Measurements from ENCODE around the gene SKI.

Gene SKI

DNA sequence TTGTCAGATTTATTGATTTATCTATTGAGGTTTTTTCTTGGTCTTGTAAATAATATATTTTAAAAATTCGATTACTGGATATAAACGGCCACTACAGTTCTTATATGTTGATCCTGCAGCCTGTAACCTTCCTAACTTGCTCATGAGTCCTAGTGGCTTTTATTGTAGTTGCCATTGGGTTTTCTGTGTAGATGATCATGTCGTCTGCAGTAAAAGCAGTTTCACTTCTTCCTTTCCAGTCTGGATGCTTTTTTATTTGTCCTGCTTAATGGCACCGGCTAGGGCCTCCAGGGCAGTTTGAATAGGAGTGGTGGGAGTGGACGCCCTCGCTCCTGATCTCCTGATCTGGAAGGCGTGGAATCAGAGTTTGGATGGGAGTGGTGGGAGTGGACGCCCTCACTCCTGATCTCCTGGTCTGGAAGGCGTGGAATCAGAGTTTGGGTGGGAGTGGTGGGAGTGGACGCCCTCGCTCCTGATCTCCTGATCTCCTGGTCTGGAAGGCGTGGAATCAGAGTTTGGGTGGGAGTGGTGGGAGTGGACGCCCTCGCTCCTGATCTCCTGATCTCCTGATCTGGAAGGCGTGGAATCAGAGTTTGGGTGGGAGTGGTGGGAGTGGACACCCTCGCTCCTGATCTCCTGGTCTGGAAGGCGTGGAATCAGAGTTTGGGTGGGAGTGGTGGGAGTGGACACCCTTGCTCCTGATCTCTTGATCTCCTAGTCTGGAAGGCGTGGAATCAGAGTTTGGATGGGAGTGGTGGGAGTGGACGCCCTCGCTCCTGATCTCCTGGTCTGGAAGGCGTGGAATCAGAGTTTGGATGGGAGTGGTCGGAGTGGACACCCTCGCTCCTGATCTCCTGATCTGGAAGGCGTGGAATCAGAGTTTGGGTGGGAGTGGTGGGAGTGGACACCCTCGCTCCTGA is 33.6 kb downstream of the SKI start:
- peak; percentile 37 for DNase-seq (ENCODE audit: low spot score)

DNA sequence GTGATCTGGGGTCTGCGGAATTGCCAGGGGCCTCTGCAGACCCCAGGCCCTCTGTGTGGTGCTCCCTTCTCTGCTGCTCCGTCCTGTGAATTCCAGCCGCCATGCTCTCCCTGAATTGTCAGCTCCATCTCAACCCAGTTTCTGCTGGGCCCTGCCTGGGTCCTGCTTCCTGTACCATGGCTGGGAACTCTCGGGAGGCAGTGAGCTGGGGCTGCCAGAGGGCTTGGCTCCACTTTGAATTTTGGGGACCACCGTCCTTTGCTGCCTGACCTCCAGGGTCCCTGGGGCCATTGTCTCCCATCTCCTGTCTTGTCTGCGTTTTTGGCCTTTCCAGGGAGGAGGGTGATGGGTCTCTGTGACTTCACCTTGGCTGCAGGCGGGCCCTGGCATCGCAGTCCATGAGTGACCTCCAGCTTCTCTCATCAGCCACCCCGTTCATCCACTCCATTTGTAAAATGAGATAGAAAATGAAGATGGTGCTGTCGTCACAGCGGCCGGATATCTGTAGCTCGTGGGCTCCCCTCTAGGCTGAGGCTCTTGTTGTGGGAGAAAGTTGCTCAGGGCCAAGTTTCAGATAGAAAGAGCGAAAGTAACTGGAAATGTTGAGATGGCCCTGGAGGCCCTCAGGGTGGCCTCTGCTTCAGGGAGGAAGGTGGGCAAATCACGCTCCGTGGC is 38.3 kb downstream of the SKI start:
- no peak for DNase-seq (ENCODE audit: low spot score)

GRCh38 chr1:2267051-2267830 is 39.1 kb downstream of the SKI start:
- no peak for DNase-seq (ENCODE audit: low spot score)

DNA sequence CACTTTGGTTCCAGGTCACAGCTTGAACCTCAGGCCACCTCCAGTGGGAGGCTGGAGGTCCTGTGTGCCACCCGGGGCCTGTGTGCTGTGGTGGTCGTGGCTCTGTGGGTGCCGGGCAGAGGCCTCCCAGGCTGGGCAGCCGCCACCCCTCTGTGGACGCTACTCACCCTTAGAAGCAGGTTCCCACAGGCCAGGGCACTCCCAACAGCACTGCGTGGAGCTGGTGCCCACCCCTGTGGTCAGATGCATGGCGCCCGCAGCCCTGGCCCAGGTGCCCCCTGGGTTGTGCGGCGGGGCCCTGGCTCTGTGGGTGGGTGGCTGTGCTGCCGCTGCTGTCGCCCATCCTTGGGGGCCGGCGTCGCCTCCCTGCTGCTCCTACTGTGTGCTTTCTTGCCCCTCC is 39.7 kb downstream of the SKI start:
- DNase-seq (ENCODE audit: low spot score): no peak

DNA sequence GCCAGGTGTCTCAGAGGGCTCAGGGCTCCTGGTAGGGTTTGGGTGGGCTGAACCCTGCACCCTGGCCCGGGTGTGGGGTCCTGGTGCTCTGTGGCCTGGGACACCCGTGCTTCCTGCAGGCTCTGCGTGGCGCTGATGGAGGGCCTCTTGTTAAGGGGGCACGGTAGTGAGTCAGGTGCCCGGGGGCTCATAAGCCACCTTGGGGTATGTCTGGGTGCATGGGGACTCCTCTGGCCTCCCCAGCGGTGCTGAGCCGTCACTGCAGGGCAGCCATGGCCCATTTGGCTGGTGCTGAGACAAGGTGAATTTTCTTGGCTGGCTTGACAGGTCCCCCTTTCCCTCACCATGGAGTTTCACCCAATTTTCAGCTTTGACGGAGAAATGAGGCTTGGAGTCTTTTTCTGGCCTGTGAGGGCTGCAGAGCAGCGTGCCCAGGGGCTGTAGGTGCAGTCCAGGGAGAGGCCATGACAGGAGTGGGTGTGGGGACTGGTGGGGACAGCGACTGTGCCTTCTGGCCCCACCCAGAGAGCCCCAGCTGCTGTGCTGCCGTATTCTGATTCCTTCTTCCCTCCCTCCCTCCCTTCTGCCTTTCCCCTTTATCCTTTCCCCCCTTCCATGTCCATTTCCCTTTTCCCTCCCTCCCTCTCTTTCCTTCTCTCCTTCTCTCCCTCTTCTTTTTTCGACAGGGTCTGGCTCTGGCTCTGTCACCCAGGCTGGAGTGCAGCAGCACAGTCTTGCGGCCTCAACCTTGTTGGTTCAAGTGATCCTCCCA is 40.4 kb downstream of the SKI start:
- DNase-seq (ENCODE audit: low spot score): no peak

GRCh38 chr1:2269193-2269921 is 41.2 kb downstream of the SKI start:
- DNase-seq (ENCODE audit: low spot score): no peak

- DNase-seq (ENCODE audit: low spot score): no peak
Measured at GRCh38 chr1:2269922-2270259, 41.8 kb downstream of the SKI start.

- no peak for DNase-seq (ENCODE audit: low spot score)
Measured at GRCh38 chr1:2270260-2271100, 42.4 kb downstream of the SKI start.

GRCh38 chr1:2271211-2271721 is 43.1 kb downstream of the SKI start:
- no peak for DNase-seq (ENCODE audit: low spot score)

GRCh38 chr1:2271841-2272655 is 43.9 kb downstream of the SKI start:
- no peak for DNase-seq (ENCODE audit: low spot score)

GRCh38 chr1:2272686-2273400 is 44.7 kb downstream of the SKI start:
- DNase-seq (ENCODE audit: low spot score): no peak

- no peak for DNase-seq (ENCODE audit: low spot score)
Measured at GRCh38 chr1:2273401-2274090, 45.4 kb downstream of the SKI start.

DNA sequence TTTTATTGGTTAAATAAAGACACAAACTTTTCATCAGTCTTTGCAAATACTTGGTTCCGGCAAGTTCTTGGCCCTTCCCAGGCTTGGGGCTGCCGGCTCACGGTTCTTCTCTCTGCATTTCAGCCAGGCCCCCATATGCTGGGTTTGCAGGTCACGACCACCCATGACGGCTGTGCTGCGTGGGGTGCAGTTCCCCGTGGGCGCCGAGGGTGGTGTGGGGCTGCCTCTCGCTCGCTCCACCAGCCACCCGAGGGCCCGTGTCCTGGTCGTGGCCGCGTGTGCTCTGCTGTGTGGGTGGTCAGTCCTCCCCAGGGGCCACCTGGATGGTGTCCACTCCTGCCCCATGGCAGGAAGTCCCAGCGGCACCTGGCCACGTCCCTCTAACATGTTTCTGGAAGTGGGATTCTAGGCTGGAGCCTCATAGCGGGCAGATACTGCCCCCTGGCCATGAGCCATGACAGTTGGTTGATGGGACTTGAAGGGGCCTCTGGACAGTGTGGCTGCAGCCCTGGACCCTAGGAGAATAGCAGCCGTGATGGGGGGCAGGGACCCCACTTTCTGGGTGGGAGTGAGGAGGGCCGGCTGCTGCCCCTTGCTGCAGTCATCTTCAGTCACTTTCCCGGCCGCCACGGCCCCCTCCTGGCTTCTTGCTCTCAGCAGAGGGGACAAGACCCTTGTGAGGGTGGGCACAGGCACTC is 46.3 kb downstream of the SKI start:
- DNase-seq (ENCODE audit: low spot score): no peak

- DNase-seq (ENCODE audit: low spot score): no peak
Measured at GRCh38 chr1:2274929-2275475, 46.9 kb downstream of the SKI start.

DNA sequence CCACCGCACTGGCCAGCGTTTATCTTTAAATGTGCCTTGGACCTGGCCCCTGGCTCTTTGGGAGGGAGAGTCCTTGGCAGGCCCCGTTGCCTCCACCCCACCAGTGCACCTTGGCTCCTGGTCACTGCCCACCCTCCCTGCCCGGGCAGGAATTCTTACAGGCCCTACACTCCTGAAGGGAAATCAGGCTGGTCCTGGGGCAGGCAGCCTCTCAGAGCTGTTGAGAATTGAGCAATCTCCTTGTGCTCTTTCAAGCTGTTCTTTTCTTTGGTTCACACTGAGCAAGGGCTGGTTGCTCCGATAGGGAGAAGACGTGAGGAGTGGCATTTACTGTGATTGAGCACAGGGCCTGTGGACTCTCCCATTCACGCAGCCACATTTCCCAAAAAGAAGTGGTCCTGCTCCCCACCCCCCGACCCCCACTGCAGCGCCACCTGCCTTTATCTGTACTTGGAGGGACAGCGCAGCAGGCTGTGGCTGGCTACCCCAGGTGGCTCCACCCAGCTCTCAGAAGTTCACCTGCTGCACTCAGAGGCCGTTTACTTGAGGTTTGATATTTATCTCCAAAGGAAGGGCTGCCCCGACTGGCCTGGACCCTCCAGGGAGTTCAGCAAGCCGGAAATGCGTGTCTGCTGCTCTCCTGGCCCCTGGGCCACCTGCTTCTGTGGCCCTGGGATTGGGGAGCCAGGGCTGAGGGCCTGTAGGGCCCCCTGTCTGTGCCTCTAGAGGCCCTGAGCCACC is 47.8 kb downstream of the SKI start:
- no peak for DNase-seq (ENCODE audit: low spot score)
